GM19455 (cell line): ENCODE data around the gene KLF16.
A peak's percentile ranks its signal among the peaks of the same experiment; 100 is the strongest.

Experiments
- ATAC-seq: cut with Tn5 transposase; IDR thresholded peaks from one replicate; pipeline ENCODE4 v1.9.1; 2021; ENCODE audit not compliant: unreplicated experiment

KLF16 gene

DNA sequence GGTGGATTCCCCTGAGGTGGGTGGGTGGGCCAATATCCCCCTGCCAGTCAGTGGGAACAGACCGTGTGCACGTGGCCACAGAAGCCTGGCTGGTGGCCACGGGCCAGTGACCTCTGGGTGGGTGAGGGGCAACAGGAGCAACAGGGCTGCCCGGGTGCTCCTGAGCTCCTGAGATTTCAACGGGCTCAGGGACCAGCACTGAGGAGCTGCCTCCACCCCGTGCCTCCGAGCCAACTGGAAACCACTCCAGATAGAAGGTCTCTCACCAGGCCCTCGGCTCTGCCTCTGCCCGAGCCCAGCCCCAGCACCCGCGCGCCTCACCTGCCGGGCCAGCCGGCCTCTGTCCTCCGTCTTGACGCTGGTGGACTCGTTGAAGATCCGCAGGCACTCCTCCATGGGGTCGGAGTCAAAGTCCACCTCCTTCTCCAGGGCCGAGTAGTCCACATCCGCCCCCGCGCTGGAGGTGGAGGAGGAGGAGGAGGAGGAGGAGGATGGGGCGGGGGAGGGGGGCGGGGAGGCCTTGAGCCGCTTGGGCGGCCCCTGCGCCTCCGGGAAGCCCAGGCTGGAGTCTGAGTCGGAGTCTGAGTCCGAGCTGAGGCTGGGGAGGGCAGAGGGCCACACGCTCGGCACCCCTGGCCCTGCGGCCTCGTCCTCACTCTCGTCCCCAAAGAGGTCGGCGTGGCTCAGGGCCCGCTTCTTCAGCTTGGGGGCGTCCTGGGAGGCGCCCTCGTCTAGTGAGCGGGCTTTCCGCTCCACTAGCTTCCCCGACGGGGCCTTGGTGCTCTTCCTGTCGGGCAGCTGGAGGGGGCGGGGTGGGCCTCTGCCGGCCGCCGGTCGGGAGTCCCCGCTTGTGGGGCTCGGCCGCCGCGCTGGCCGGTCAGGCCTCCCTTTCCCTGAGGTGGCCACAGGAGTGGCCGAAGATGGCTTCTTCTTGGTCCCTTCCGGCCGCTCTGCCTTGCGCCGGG lies 36.5 kb downstream of the KLF16 start:
- ATAC-seq: no peak

DNA sequence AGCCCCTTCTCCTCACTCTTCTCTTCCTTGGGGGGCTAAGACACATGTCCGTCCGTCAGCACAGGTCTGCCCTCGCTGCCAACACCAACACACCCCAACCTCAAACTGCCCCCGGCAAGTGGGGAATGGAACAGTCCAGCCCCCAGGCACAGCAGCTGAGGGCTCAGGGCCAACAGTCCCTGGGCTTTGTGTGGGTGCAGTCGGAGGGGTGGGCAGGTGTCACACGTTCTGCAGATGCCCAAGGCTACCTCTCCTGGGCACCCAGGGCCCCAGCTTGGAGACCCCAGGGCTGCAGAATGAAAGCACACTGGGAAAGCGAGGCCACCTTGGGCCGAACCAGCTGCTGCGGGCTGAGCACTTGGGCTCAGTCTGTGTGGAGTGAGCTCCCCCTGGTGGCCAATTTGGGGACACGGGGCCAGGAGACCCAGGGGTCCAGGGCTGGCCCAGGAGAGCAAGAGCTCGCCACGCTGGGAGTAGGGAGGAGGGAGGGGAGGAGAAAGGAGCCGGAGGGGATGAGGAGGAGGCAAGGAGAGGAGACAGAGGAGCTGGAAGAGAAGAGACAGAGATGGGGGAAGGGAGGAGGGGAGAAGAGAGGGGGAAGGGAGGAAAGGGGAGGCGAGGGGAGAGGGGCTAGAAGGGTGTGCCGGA lies 37.3 kb downstream of the KLF16 start:
- no peak for ATAC-seq

DNA sequence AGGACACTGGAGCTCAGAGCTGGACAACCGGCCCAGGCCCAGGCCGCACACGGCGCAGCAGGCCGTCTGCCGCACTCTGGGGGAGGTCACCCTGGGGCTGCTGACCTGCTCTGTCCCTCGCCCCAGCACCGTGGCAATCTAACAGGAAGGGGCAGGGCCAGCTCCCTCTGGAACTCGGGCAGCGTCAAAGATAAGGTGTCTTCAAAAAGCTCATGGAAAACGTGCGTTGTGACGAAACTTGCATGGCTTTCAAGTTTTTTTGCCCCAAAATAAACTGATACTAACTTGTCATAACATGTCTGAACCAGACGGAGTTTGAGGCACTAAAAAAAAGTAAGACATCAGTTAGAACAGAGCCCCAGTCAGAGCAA lies 39.1 kb downstream of the KLF16 start:
- ATAC-seq: no peak

DNA sequence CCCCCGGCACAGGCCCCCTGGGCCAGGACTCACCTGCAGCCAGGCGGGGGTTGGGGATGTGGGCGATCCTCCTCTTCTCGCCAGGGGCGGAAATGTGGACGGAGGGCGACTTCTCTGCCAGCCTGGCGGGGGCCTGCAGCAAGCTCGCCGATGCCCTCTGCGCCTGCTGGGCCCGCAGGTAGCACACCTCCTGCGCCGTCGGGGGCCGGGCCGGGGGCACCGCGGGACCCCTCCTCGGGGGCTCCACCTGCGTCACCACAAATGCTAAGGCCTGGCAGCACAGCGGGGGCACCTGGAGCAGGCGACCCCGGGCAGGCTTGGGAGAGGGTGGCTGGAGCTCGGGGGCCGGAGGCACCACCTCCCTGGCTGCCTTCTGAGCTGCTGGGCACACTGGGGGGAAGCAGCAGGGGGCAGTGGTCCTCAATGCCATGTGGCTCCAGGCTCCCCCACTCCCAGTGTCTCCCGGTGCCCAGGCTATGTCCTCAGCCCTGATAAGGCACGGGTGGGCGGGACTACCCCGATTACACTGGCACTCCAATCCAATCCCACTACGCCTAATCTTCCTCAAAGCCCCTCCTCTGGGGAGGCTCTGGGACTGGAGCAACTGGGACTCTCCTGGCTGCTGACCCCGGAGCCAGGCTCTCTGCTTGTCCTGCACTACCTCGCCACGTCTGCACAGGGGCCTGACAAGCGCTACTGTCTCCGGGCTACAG lies 39.7 kb downstream of the KLF16 start:
- ATAC-seq: no peak

DNA sequence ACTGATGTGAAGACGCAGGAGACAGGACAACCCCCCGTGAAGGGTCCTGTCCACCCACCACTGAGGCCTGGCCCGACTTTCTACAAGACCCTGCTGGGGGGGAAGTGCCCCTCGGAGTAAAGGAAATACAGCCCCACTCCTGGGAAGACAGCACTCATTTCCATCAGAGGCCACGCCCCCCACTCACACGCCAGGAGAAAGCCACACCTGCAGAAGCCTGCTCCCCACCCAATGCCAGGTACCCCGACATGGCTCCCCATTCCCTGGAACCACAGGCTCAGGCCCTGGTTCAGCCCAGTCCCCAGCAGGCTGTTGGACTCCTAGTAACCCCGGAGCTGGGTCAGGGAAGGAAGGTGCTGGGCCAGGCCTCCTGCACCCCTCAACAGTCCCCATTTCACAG lies 40.4 kb downstream of the KLF16 start:
- ATAC-seq: no peak

DNA sequence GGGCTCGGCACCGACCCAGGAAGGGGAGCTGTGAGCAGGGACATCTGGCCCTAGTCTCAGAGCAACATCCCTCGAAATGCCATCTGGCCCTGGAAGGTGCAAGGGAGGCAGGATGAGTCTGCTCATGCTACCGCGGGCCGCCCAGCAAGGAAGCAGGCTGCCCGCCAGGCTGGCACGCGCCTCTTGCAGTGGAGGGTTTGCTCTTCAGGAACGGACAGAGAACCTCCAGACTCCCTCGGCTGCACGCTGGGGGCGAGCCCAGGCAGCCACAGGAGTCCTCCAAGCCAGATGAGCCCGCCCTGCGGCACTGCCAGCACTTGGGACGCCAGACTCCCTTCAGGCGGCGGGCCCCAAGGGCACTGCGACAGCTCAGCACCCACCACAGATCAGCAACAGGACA lies 41.2 kb downstream of the KLF16 start:
- no peak for ATAC-seq

DNA sequence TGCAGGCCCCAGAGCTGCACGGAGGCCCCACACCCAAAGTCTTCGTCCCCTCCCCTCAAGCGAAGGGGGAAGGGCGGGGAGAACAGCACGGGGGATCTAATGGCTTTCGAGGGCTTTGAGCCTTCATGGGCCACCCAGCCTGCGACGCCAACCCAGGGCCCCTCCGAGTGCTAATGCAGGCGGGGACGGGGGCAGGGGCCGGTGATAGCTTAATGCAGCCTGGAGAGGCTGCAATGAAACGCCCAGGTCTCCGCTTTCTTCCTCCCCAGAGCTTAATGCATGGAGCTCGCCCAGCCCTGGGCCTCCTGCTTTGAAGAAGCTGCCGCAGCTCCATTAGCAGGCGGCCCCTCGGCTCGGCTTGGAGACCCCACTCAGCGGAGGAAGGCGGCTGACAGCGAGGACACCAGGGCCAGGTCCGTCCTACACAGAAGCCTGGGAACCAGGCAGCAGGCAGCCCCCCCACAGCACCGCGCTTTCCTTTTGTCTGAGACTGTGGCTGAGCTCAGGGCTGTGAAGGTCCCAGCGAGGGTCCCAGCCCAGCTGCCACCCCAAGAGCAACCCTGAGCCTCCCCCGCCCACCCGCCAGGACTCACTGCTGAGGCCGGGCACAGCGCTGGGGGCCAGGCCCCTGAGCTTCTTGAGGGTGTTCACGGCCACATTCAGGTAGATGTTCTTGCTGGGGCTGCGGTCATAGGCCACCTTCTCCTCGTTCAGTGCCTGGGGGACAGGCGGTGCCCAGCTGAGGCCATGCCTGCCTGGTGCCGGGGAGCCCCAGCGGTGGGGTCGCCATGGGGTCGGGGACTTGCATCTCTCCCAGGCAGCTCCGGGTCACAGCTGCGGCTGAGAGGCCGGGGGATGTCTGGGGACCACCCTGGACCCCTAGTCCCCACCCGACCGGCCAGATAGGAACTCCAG lies 43.8 kb downstream of the KLF16 start:
- no peak for ATAC-seq

DNA sequence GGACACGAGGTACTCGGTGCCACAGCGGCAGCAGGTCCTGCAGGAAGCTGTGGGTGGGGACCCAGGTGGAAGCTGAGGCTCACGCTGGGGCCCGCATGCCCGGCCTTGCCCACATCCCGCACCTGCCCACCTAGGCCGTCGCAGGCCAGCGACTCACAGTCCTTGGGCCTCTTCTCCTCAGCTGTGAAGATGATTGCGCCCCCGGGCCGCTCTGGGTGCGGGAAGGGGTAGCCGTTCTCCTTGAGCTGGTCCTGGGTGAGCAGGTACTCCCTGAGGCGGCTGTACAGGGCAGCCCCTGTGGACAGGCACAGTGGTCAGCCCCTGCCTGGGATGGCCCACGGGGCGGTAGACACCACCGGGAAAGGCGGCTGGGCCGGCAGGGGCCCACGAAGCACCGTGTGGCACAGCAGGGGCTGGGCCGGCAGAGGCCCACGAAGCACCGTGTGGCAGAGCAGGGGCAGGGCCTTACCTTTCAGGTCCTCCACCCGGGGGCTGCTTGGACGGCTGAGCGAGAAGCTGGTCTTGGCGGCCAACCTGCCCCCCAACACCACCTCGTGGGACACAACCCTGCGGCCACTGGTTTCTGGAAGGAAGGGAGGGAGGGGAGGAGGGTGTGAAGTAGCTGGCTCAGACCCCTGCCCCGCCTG lies 44.7 kb downstream of the KLF16 start:
- ATAC-seq: no peak

DNA sequence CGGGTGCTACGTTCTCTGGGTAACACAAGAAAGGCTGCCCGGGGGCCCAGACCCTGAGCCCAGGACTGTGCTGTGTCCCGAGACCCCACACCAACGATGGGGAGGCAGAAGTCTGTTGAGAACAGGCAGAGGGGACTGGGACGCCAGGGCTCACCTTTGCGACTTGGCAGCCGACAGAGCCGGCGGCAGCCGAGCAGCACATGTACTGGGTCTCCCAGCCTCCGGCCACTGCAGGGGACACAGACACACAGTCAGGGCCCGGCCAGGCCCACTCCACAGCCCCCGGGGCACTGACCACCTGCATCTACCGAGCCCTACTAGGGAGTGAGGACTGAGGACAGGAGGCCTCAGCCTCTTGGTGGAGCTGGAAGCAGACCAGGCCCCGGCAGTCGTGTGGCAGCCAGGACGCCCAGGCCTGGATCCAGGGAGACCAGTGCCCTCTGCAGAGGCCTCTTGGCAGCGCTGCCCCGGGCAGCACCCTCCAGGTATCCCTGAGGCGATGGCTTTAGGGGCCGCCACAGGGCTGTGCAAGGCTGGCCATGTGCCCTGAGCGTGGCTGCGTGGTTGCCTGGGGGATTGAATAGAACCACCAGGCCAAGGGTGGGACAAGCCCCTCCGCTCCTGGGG lies 45.7 kb downstream of the KLF16 start:
- no peak for ATAC-seq

DNA sequence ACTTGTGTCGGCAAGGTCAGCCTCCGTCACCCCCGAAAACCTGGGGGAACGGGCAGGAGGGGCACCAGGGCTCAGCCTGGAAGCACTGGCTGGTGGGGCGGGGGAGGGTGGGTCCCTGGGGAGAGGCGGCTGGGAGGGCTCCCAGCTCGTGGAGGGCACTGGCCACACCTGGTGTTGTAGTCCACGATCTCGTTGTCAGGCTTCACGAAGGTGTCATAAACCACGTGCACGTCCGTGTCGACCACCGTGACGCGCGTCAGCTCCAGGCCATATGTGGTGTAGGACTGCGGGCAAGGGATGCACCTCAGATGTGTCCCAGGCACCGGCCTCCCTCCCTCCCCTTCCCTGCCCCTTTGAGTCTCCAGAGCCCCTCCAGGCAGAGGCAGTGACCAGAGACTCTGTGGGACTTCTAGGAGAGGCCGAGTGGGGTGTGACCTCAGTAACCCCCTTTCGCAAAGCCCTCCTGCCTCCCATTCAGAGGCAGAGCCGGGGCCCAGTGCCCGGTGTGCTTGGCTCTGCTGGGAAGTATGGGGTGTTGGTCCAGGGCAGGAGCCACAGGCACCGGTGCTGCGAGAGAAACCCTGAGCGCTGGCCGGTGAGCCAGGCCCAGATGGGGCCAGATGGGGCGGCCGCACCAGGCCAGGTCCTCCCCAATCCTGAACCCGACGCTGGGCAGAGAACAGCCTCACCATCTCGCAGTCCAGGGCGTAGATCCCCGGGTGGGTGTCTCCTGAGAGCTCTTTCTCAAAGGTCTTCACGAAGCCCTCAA lies 46.7 kb downstream of the KLF16 start:
- no peak for ATAC-seq

DNA sequence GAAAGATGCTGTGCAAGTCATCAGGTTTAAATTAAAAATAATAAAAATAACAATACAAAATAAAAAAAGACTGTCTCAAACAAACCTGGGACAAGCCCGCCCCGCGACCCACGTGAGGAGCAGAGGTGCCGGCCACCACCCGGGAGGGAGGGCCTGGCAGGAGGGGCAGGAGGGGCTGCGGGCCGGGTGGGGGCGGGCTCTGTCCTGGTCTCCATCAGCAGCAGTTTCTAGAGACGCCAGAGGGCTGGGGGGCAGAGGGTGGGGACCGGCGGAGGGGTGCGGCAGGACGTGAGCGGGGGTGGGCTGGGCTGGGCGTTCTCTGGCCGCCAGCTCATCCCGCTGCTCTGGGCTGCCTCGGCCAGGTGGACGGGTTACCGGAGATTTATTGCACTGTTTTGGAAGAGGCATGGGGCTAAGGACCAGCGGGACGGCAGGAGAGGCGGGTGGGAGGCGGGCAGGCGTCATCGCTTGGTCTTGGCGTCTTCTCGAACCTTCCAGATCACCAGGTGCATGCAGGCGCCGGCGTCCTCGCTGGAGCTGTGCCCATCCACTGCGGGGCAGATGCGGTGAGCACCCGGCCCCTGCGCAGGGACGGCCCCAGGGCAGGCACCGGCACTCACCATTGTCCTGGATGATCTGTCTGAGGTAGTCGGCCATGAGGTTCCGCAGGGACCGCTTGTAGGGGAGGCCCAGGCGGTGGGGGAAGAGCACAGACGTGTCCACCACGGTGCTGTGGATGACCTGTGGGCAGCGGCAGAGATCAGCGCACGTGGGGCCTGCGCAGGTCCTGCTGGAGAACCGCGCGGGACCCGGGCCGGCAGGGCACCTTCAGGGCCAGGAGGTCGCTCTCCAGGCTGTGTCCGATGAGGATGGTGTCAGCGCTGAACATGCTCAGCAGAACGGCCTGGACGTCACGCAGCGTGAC lies 47.5 kb downstream of the KLF16 start:
- no peak for ATAC-seq

DNA sequence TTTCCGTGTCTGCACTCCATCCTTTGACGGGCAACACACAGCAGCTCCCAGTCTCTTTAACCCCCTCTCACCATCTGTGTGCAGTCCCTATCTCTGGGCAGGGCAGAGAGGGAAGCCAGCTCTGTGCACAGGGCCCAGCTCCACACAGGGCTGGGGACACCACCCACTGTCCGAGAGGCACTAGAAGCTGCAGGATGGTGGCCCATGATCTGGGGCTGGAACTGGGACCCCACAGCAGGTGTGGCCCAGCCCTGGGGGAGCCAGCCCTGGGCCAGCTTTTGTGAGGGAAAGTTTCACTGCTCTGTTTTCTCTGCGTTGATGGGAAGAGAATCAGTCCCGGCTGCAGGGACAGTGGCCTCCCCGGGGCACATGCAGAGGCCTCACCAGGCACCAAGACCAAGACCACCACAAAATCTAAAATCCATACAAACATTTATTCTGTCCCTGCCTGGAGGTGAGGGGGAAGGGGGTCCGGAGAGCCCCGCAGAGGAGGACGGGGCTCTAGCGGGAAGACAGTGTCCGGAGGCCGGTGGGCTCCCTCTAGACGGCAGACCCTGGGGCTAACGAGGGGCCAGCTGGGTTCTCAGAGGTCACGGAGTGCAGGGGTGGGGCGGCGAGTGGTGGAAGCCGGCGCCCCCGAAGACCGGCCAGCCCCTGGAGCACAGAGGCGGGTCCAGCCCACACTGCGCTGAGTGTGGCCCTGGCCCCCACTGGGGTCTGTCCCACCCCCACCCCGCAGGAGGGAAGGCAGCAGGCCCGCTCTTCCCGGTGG lies 48.4 kb downstream of the KLF16 start:
- no peak for ATAC-seq

DNA sequence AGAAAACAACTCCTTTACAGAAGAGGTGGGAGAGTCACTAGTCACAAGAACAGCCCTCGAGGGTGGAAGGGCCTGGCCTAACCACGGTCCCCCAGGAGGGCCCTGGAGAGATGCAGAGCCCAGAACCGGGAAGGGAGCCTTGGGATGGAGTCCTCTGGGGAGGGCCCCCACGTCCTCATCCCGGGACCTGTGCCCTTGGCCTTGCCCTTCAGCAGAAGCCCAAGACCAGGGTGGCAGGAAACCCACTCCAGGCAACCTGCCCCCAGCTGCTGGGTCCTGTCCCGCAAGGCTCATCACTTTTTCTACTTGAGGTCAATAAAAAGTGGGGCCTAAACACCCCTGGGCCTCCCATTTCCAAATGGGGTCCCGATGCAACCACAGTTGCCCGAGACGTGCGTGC lies 49.0 kb downstream of the KLF16 start:
- no peak for ATAC-seq

DNA sequence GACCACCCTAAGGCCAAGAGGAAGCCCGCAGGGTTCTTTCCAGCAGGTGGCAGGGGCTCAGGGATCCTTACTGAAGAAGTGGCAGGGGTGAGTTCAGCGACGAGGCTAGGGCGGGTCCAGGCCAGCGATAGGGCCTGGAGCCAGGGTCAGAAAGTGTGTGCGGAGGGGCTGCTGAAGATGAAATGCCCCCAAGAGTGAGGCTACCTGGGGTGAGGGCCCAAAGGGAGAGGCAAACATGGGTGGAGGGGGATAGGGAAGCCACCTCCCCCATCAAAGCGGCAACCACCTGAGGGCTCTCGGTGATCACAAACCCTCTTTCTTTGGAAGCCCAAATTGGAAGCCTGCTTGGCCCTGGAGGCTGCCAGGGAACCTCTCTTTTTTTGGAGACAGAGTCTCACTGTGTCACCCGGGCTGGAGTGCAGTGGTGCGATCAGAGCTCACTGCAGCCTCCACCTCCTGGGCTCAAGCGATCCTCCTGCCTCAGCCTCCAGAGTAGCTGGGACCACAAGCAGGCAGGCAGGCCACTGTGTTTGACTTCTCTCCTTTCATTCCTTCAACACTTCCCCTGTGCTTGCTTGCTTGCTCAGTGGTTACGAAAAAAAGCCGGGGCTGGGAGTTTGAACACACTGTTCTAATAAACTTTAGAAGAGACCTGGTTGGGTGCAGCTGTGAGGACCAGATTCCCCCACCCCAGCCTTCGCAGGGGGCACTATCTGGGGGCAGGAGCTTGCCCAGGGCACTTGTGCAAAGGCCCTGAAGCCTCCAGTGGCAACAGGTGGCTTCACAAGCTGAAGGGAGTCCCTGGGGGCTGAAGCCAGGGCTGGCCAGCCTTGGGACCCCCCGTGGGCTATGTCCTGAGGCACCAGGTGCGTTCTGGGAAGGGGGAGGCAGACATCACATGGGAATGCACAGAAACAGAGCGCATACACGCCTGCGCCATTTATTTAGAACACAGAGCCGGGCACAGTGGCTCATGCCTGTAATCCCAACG lies 49.9 kb downstream of the KLF16 start:
- ATAC-seq: no peak

DNA sequence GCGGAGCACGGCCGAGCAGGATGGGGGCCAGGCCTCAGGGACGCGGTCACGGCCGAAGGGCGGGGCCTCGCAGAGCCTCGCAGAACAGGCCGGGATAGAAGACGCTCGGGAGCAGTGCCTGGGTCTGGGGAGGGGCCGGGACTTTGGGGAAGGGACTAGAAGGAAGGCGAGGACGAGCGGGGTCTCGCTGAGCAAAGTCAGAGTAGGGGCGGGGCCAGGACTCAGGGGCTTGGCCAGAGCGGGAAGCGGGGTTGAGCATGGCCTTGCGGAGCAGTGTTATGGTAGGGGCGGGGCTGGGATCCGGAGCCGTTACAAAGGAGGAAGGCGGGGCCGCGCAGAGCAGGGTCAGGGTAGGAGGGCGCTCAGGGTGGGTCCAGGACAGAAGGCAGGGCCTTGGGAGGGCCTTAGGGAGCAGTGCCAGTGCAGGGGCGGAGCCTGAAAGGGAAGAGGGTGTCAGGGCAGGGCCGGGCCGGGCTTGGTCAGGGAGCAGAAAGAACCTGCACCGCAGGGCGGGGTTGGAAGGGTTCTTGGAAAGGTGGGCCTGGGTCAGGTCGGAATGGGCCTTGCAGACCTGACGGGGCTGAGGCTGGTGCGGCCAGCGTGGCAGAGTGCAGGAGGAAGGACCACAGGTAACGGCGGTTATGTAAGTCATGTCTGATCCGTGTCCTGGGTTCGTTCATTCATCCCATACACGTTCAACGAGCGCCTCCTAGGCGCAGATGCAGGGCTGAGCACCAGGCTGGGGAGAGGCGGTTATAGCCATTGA lies 50.8 kb downstream of the KLF16 start:
- ATAC-seq: peak; percentile 71
